Stimulated activated naive B cell treated with anti-CD40 and anti-IgM and Interleukin-4, amounts not matched to agents 10 μg/mL and 1 μg/mL and 100 μg/mL, for 72 hours (primary cell): Measurements from ENCODE around the gene BASP1.
"Not testable (repeated sequence)": the region's sequence is repeated elsewhere in the genome, so short reads cannot be mapped to it uniquely, and the experiment has no call there.

Experiments used
- ATAC-seq, 2 donors: fragments of 150-1000 bp; cut with Tn5 transposase; replicated peaks; 2 replicates each; pipeline ENCODE4 v1.10.0; 2021; ENCODE audit warnings: moderate library complexity in 1 of 2
- DNase-seq: peaks from one replicate; pipeline ENCODE4 v3.0.0; 2021
- H3K27ac Mint-ChIP-seq: one replicate; pipeline ENCODE4 v1.8.0; 2022; ENCODE audit warnings: mild to moderate bottlenecking, mixed read lengths
- H3K27me3 Mint-ChIP-seq, 2 donors: one replicate each; pipeline ENCODE4 v1.8.0; 2022; ENCODE audit warnings: mixed read lengths in 2 of 2
- H3K36me3 Mint-ChIP-seq, 2 donors: one replicate each; pipeline ENCODE4 v1.8.0; 2022; ENCODE audit warnings: mixed read lengths in 2 of 2, mild to moderate bottlenecking in 1 of 2
- H3K4me1 Mint-ChIP-seq, 2 donors: one replicate each; pipeline ENCODE4 v1.8.0; 2022; ENCODE audit warnings: mixed read lengths in 2 of 2, mild to moderate bottlenecking in 1 of 2
- H3K4me3 Mint-ChIP-seq, 2 donors: one replicate each; pipeline ENCODE4 v1.8.0; 2022; ENCODE audit warnings: mild to moderate bottlenecking in 2 of 2, mixed read lengths in 2 of 2, moderate library complexity in 1 of 2
- H3K9me3 Mint-ChIP-seq, 2 donors: one replicate each; pipeline ENCODE4 v1.8.0; 2022; ENCODE audit warnings: mixed read lengths in 2 of 2, mild to moderate bottlenecking in 1 of 2

The BASP1 gene

GRCh38 chr5:17185773-17186172 lies 31.7 kb upstream of the BASP1 start:
- peaks cover 13 to 25% of the 10 kb centered on the region in 2 donors for H3K27me3 Mint-ChIP-seq
- H3K27ac Mint-ChIP-seq, result no peak overlapping the region
- H3K4me1 Mint-ChIP-seq, result peaks cover 0 to 3% of the 10 kb centered on the region in 2 donors
- DNase-seq, result no peak
- H3K4me3 Mint-ChIP-seq, result no peak overlapping the region
- ATAC-seq, result no peak
- H3K36me3 Mint-ChIP-seq, result no peaks in the 10 kb centered on the region
- no peaks in the 10 kb centered on the region for H3K9me3 Mint-ChIP-seq

- DNase-seq, result no peak
- Mint-ChIP-seq H3K27me3 (peaks cover 13 to 25% of the 10 kb centered on the region in 2 donors), H3K9me3 (no peaks in the 10 kb centered on the region), H3K4me3 (no peak overlapping the region), H3K4me1 (peaks cover 0 to 3% of the 10 kb centered on the region in 2 donors), H3K36me3 (no peaks in the 10 kb centered on the region), H3K27ac (no peak overlapping the region)
- no peak for ATAC-seq
Measured at GRCh38 chr5:17186256-17186655, 31.2 kb upstream of the BASP1 start.

GRCh38 chr5:17187011-17187785 lies 30.2 kb upstream of the BASP1 start:
- no peaks in the 10 kb centered on the region for H3K9me3 Mint-ChIP-seq
- ATAC-seq, result no peak
- no peaks in the 10 kb centered on the region for H3K36me3 Mint-ChIP-seq
- H3K27ac Mint-ChIP-seq, result no peak overlapping the region
- H3K4me1 Mint-ChIP-seq, result peaks cover 0 to 3% of the 10 kb centered on the region in 2 donors
- no peak overlapping the region for H3K4me3 Mint-ChIP-seq
- no peak for DNase-seq
- H3K27me3 Mint-ChIP-seq, result peaks cover 13 to 25% of the 10 kb centered on the region in 2 donors

- Mint-ChIP-seq H3K9me3 (no peaks in the 10 kb centered on the region), H3K36me3 (no peaks in the 10 kb centered on the region), H3K27ac (no peak overlapping the region), H3K27me3 (peaks cover 13 to 25% of the 10 kb centered on the region in 2 donors), H3K4me1 (peaks cover 0 to 3% of the 10 kb centered on the region in 2 donors), H3K4me3 (no peak overlapping the region)
- ATAC-seq (no peak), DNase-seq (no peak)
Measured at GRCh38 chr5:17187786-17188170, 29.7 kb upstream of the BASP1 start.

GRCh38 chr5:17189381-17190036 lies 27.9 kb upstream of the BASP1 start:
- H3K27ac Mint-ChIP-seq, result no peak overlapping the region
- ATAC-seq (peak; percentile 73 to 76), DNase-seq (peak; percentile 30)
- H3K9me3 Mint-ChIP-seq, result no peaks in the 10 kb centered on the region
- peaks cover 13 to 25% of the 10 kb centered on the region in 2 donors for H3K27me3 Mint-ChIP-seq
- no peaks in the 10 kb centered on the region for H3K36me3 Mint-ChIP-seq
- H3K4me1 Mint-ChIP-seq, result peaks cover 0 to 3% of the 10 kb centered on the region in 2 donors
- no peak overlapping the region for H3K4me3 Mint-ChIP-seq

- ATAC-seq, result peak in 1 of 2 donors; percentile 56
- peaks cover 13 to 25% of the 10 kb centered on the region in 2 donors for H3K27me3 Mint-ChIP-seq
- H3K27ac Mint-ChIP-seq, result no peak overlapping the region
- H3K4me1 Mint-ChIP-seq, result peaks cover 0 to 3% of the 10 kb centered on the region in 2 donors
- no peak for DNase-seq
- no peaks in the 10 kb centered on the region for H3K9me3 Mint-ChIP-seq
- no peak overlapping the region for H3K4me3 Mint-ChIP-seq
- no peaks in the 10 kb centered on the region for H3K36me3 Mint-ChIP-seq
Measured at GRCh38 chr5:17190242-17190778, 27.1 kb upstream of the BASP1 start.

- H3K4me1 Mint-ChIP-seq, result peaks cover 0 to 3% of the 10 kb centered on the region in 2 donors
- no peak overlapping the region for H3K4me3 Mint-ChIP-seq
- peaks cover 13 to 25% of the 10 kb centered on the region in 2 donors for H3K27me3 Mint-ChIP-seq
- no peaks in the 10 kb centered on the region for H3K36me3 Mint-ChIP-seq
- H3K27ac Mint-ChIP-seq, result no peak overlapping the region
- no peak for DNase-seq
- ATAC-seq, result no peak
- H3K9me3 Mint-ChIP-seq, result no peaks in the 10 kb centered on the region
Measured at GRCh38 chr5:17190799-17191391, 26.5 kb upstream of the BASP1 start.

- not testable (repeated sequence) for H3K27ac Mint-ChIP-seq, DNase-seq, ATAC-seq, H3K4me1 Mint-ChIP-seq, H3K36me3 Mint-ChIP-seq, H3K9me3 Mint-ChIP-seq, H3K4me3 Mint-ChIP-seq
- peaks cover 13 to 20% of the 10 kb centered on the region in 2 donors for H3K27me3 Mint-ChIP-seq
Measured at GRCh38 chr5:17191574-17191973, 25.9 kb upstream of the BASP1 start.

- no peaks in the 10 kb centered on the region for H3K36me3 Mint-ChIP-seq
- no peaks in the 10 kb centered on the region for H3K9me3 Mint-ChIP-seq
- ATAC-seq (no peak), DNase-seq (no peak)
- H3K27ac Mint-ChIP-seq, result no peak overlapping the region
- peaks cover 0 to 3% of the 10 kb centered on the region in 2 donors for H3K4me1 Mint-ChIP-seq
- peaks cover 13 to 15% of the 10 kb centered on the region in 2 donors for H3K27me3 Mint-ChIP-seq
- H3K4me3 Mint-ChIP-seq, result no peak overlapping the region
Measured at GRCh38 chr5:17192191-17192590, 25.2 kb upstream of the BASP1 start.

GRCh38 chr5:17196024-17196423 lies 21.4 kb upstream of the BASP1 start:
- peaks cover 4% of the 10 kb centered on the region in 2 donors for H3K36me3 Mint-ChIP-seq
- no peak overlapping the region for H3K4me3 Mint-ChIP-seq
- H3K9me3 Mint-ChIP-seq, result peaks cover 7 to 8% of the 10 kb centered on the region in 2 donors
- H3K27me3 Mint-ChIP-seq, result peaks cover 5 to 13% of the 10 kb centered on the region in 2 donors
- H3K4me1 Mint-ChIP-seq, result no peaks in the 10 kb centered on the region
- H3K27ac Mint-ChIP-seq, result no peak overlapping the region
- DNase-seq, result no peak
- no peak for ATAC-seq

- Mint-ChIP-seq H3K27me3 (peaks cover 5 to 13% of the 10 kb centered on the region in 2 donors), H3K4me1 (no peaks in the 10 kb centered on the region), H3K36me3 (peaks cover 4% of the 10 kb centered on the region in 2 donors), H3K27ac (no peak overlapping the region), H3K9me3 (peaks cover 7 to 8% of the 10 kb centered on the region in 2 donors), H3K4me3 (no peak overlapping the region)
- no peak for DNase-seq
- no peak for ATAC-seq
Measured at GRCh38 chr5:17196697-17197096, 20.7 kb upstream of the BASP1 start.

GRCh38 chr5:17203329-17204132 lies 13.9 kb upstream of the BASP1 start:
- no peaks in the 10 kb centered on the region for H3K4me1 Mint-ChIP-seq
- no peak overlapping the region for H3K27ac Mint-ChIP-seq
- H3K4me3 Mint-ChIP-seq, result no peak overlapping the region
- DNase-seq, result no peak
- H3K9me3 Mint-ChIP-seq, result peaks cover under 1% of the 10 kb centered on the region in 2 donors
- peaks cover under 1 to 2% of the 10 kb centered on the region in 2 donors for H3K36me3 Mint-ChIP-seq
- ATAC-seq, result peak; percentile 77 to 83
- H3K27me3 Mint-ChIP-seq, result peaks cover 11 to 14% of the 10 kb centered on the region in 2 donors

GRCh38 chr5:17204133-17204489 lies 13.3 kb upstream of the BASP1 start:
- no peak for ATAC-seq
- no peaks in the 10 kb centered on the region for H3K9me3 Mint-ChIP-seq

GRCh38 chr5:17206021-17206420 lies 11.4 kb upstream of the BASP1 start:
- H3K9me3 Mint-ChIP-seq, result no peaks in the 10 kb centered on the region
- no peak overlapping the region for H3K4me3 Mint-ChIP-seq
- H3K27me3 Mint-ChIP-seq, result peaks cover 12 to 14% of the 10 kb centered on the region in 2 donors
- ATAC-seq (no peak), DNase-seq (no peak)
- H3K36me3 Mint-ChIP-seq, result peaks cover 0 to 4% of the 10 kb centered on the region in 2 donors
- H3K4me1 Mint-ChIP-seq, result no peaks in the 10 kb centered on the region
- H3K27ac Mint-ChIP-seq, result no peak overlapping the region

More at GRCh38 chr5:17204133-17204489, 13.3 kb upstream of the BASP1 start:
- Mint-ChIP-seq H3K27ac (no peak overlapping the region), H3K36me3 (peaks cover 0 to 3% of the 10 kb centered on the region in 2 donors), H3K27me3 (peaks cover 12 to 13% of the 10 kb centered on the region in 2 donors), H3K4me3 (no peak overlapping the region), H3K4me1 (no peaks in the 10 kb centered on the region)
- DNase-seq, result no peak
